ENCODE results near the gene WDR17. TPM values are rescaled to one million over a fixed set of nuclear protein-coding genes. Genes with fewer than 3 reads are reported as not detected.

Gene WDR17
- total RNA-seq, 2 experiments from 2014 or later: 0.47 to 0.64 TPM

GRCh38 chr4:176077561-176077960, 11.9 kb downstream of the WDR17 start:
- H3K4me3 ChIP-seq (ENCODE audit: low read length): no peak overlapping the region
- ChIA-PET POLR2A (no interaction called here), CTCF (no interaction called here)
- TF ChIP-seq CTCF (IDR thresholded peaks at IDR 0.05): no peak
- Mint-ChIP-seq H3K36me3 (ENCODE audit: low read depth) (no peaks in the 10 kb centered on the region), H3K4me1 (ENCODE audit: low read depth) (no peaks in the 10 kb centered on the region), H3K27ac (no peak overlapping the region), H3K4me3 (no peak overlapping the region), H3K27me3 (no peaks in the 10 kb centered on the region), H3K9me3 (no peaks in the 10 kb centered on the region)
- H3K4me1 ChIP-seq (ENCODE audit: insufficient read depth, low read length): no peaks in the 10 kb centered on the region
- no peak for DNase-seq
- H3K9me3 ChIP-seq (ENCODE audit: control insufficient read depth in 1 of 2, insufficient read depth in 1 of 2, low read length in 2 of 2): no peaks in the 10 kb centered on the region
- H3K27ac ChIP-seq (ENCODE audit: low read depth in 1 of 2, low read length in 2 of 2): no peak overlapping the region
- intact Hi-C loops (cut with DNase I, micrococcal nuclease): no loop called here
- no peaks in the 10 kb centered on the region for H3K36me3 ChIP-seq (ENCODE audit: insufficient read depth, low read length)
- no peak for ATAC-seq (ENCODE audit: poor library complexity)
- no peaks in the 10 kb centered on the region for H3K27me3 ChIP-seq (ENCODE audit: control insufficient read depth in 1 of 2, insufficient read depth in 2 of 2, low read length in 2 of 2)

GRCh38 chr4:176084769-176085168, 19.1 kb downstream of the WDR17 start:
- Histone ChIP-seq H3K4me1 (ENCODE audit: insufficient read depth, low read length) (no peaks in the 10 kb centered on the region), H3K27me3 (ENCODE audit: control insufficient read depth in 1 of 2, insufficient read depth in 2 of 2, low read length in 2 of 2) (no peaks in the 10 kb centered on the region), H3K36me3 (ENCODE audit: insufficient read depth, low read length) (no peaks in the 10 kb centered on the region), H3K9me3 (ENCODE audit: control insufficient read depth in 1 of 2, insufficient read depth in 1 of 2, low read length in 2 of 2) (no peaks in the 10 kb centered on the region), H3K27ac (ENCODE audit: low read depth in 1 of 2, low read length in 2 of 2) (no peak overlapping the region), H3K4me3 (ENCODE audit: low read length) (no peak overlapping the region)
- Mint-ChIP-seq H3K9me3 (peaks cover 2% of the 10 kb centered on the region), H3K27ac (no peak overlapping the region), H3K27me3 (peaks cover 10% of the 10 kb centered on the region), H3K4me1 (ENCODE audit: low read depth) (no peaks in the 10 kb centered on the region), H3K4me3 (no peak overlapping the region), H3K36me3 (ENCODE audit: low read depth) (no peaks in the 10 kb centered on the region)
- TF ChIP-seq CTCF (IDR thresholded peaks at IDR 0.05): no peak
- POLR2A ChIA-PET: no interaction called here
- ATAC-seq (ENCODE audit: poor library complexity) (no peak), DNase-seq (no peak)
- intact Hi-C loops (cut with DNase I, micrococcal nuclease): no loop called here
- CTCF ChIA-PET: no interaction called here

- H3K4me1 ChIP-seq (ENCODE audit: insufficient read depth, low read length): no peaks in the 10 kb centered on the region
- H3K9me3 Mint-ChIP-seq: peaks cover 6% of the 10 kb centered on the region
- H3K27me3 ChIP-seq (ENCODE audit: control insufficient read depth in 1 of 2, insufficient read depth in 2 of 2, low read length in 2 of 2): no peaks in the 10 kb centered on the region
- intact Hi-C loops (cut with DNase I, micrococcal nuclease): no loop called here
- H3K9me3 ChIP-seq (ENCODE audit: control insufficient read depth in 1 of 2, insufficient read depth in 1 of 2, low read length in 2 of 2): no peaks in the 10 kb centered on the region
- no peak overlapping the region for H3K4me3 ChIP-seq (ENCODE audit: low read length)
- DNase-seq: peak in 2 of 14 experiments; percentile 13 to 25
- no peak overlapping the region for H3K27ac Mint-ChIP-seq
- no peaks in the 10 kb centered on the region for H3K36me3 ChIP-seq (ENCODE audit: insufficient read depth, low read length)
- ChIA-PET POLR2A (no interaction called here), CTCF (no interaction called here)
- TF ChIP-seq CTCF (IDR thresholded peaks at IDR 0.05): no peak
- H3K4me1 Mint-ChIP-seq (ENCODE audit: low read depth): no peaks in the 10 kb centered on the region
- no peak overlapping the region for H3K27ac ChIP-seq (ENCODE audit: low read depth in 1 of 2, low read length in 2 of 2)
- peaks cover 19% of the 10 kb centered on the region for H3K27me3 Mint-ChIP-seq
- H3K4me3 Mint-ChIP-seq: no peak overlapping the region
- H3K36me3 Mint-ChIP-seq (ENCODE audit: low read depth): no peaks in the 10 kb centered on the region
- ATAC-seq (ENCODE audit: poor library complexity): no peak
Measured at GRCh38 chr4:176090115-176090514, 24.5 kb downstream of the WDR17 start.

Measured in CD4-positive, alpha-beta T cell (primary cell).